HUDEP-2 (cell line): ENCODE data around the gene RABGGTB.
"Not testable (repeated sequence)": the region's sequence is repeated elsewhere in the genome, so short reads cannot be mapped to it uniquely, and the experiment has no call there.

Source experiments
- DNase-seq, 76 experiments: peaks; one replicate each; lab custom pipeline; 2025; ENCODE audit not compliant: unreplicated experiment in 76 of 76; lab: John Stamatoyannopoulos, UW

Gene RABGGTB

GRCh38 chr1:75794382-75794781 is 8.3 kb downstream of the RABGGTB start:
- no peak for DNase-seq

GRCh38 chr1:75795703-75796193 is 9.7 kb downstream of the RABGGTB start:
- DNase-seq, result no peak

GRCh38 chr1:75796376-75797272 is 10.6 kb downstream of the RABGGTB start, which contains the start of gene MSH4:
MSH4 (plus strand) TSS chr1:75796882; CDS start chr1:75796986, 104 bp downstream.
- peak in 21 of 76 experiments; percentile 2 to 58 (median 31) for DNase-seq

- DNase-seq, result peak in 9 of 76 experiments; percentile 3 to 55 (median 20)
These were observed 11.2 kb downstream of the RABGGTB start for GRCh38 chr1:75797273-75797588.

DNA sequence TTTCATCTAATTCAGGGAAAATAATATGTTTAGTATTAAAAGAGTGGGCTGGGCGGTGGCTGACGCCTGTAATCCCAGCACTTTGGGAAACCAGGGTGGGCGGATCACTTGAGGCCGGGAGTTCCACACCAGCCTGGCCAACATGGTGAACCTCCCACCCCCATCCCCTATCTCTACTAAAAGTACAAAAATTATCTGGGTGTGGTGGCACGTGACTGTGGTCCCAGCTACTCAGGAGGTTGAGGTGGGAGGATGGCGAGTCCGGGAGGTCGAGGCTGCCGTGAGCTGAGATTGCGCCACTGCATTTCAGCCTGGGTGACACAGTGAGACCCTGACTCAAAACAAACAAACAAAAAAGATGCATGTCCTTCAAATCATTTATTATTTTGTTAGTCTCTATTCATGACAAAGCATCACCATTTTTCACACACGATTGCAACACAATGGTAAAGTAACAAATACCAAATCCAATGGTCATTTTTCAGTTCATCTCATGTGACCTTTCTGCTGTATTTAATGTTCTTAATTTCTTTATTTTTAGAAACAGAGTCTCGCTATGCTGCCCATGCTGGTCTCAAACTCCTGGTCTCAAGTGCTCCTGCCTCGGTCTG is 11.7 kb downstream of the RABGGTB start:
- peak in 2 of 76 experiments; percentile 10 to 32 for DNase-seq

DNA sequence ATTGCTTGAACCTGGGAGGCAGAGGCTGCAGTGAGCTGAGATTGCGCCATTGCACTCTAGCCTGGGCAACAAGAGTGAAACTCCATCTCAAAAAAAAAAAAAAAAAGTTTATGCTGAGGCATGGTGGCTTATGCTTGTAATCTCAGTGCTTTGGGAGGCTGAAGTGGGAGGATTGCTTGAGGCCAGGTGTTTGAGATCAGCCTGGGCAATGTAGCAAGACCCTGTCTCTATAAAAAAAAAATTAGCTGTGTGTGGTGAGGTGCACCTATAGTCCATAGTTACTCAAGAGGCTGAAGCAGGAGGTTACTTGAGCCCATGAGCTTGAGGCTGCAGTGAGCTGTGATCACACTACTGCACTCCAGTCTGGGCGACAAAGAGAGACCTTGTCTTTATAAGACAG is 15.4 kb downstream of the RABGGTB start:
- DNase-seq, result not testable (repeated sequence)

GRCh38 chr1:75808921-75809320 is 22.9 kb downstream of the RABGGTB start:
- no peak for DNase-seq

DNA sequence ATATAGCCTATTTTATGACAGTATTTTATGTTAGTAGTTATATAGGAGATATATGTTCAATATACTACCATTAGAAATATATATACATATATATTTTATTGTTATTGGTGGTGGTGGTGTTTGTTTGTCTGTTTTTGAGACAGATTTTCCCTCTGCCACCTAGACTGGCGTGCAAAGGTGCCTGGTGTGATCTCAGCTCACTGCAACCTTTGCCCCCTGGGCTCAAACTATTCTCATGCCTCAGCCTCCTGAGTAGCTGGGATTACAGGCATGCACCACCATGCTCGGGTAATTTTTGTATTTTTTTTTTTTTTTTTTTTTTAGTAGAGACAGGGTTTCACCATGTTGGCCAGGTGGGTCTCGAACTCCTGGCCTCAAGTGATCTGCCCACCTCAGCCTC is 24.1 kb downstream of the RABGGTB start:
- DNase-seq, result not testable (repeated sequence)

DNA sequence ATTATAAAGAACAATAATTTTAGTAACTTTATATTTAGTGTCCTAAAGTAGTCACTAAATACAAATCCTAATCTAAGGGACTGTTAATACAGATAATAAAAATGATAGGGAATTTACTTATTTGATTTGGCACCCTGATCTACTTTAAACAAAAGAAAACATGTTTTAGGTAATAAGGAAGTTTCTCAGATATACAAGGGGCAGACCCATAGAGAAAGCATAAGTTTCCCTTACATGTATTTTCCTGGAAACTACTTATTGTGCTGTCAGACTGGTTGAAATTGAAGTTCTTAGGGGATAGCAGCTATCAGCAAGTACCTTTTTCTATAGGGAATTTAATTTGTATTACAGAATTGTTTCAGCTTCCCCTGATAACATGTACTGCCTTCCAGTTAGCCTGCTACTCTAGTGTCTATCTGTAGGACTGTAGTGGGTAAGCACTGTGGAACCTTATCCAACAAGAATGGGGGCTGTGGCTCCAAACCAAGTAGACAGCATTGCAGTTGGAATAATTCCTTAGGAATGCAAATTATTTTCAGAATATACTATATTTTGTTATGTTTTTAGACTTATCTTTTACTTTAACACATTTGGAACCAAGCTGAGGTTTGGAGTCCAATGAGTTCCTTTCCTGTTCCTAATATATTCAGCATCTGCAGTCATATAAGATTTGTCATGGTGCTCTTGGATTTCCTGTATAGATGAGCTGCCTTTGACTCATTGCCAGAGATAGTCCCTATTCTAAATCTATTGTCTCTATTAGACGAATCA is 25.3 kb downstream of the RABGGTB start:
- no peak for DNase-seq

DNA sequence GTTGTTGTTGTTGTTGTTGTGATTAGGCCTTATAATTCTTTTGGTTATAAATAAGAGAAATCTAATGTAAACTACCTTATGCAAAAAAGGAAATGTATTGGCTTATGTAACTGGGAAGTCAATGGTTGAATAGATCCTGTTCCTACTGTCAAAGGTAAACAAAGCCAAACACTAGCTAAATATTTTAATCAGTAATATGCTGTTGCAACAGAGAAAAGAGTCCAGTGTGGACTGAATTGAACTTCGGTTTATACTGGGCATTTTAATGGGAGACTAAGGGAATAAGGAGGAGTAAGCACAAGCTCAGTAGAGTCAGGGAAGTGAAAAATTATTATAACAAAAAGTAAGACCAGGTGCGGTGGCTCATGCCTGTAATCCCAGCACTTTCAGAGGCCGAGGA is 26.0 kb downstream of the RABGGTB start:
- DNase-seq, result no peak

DNA sequence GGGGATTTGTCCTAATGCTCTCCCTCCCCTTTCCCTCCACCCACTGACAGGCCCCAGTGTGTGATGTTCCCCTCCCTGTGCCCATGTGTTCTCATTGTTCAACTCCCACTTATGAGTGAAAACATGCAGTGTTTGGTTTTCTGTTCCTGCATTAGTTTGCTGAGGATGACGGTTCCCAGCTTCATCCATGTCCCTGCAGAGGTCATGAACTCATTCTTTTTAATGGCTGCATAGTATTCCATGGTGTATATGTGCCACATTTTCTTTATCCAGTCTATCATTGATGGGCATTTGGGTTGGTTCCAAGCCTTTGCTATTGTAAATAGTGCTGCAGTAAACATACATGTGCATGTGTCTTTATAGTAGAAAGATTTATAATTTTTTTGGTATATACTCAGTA is 37.5 kb downstream of the RABGGTB start:
- DNase-seq, result not testable (repeated sequence)

DNA sequence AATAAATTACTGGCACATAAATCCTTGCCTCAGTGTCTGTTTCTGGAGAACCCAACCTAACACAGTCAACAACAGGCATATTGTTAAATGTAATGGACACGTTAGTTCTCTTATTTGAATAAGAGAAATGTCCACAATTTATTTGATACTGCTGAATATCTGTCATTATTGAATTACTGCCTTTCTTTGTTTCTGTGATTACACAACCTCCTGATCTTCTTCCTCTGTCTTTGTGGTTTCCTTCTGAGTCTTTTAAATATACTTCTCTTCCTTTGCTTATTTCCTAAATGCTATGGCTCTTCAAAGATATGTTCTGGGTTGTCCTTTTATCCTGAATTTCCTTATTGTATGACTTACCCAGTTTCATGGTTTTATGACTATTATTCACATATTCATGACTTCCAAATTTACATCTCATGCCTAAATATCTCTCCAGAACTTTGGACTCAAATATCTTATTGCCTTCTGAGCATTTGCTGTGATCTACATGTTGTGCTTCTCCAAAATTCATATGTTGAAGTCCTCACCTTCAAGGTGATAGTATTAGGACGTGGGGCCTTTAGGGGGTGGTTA is 50.6 kb downstream of the RABGGTB start:
- DNase-seq, result no peak

DNA sequence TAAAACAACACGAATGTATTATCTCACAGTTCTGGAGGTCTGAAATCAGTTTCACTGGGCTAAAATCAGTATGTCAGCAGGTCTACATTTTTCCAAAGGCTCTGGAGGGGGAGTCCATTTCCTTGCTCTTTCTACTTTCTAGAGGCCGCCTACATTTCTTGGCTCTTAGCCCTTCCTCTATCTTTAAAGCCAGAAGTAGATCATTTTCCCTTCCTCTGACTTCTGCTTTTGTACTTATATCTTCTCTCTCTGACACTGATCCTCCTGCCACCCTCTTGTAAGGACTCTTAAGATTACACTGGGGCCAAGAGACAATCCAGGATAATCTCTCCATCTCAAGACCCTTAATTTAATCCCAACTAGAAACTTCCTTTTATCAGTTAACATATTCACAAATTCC is 52.0 kb downstream of the RABGGTB start:
- peak in 5 of 76 experiments; percentile 2 to 21 (median 9) for DNase-seq

DNA sequence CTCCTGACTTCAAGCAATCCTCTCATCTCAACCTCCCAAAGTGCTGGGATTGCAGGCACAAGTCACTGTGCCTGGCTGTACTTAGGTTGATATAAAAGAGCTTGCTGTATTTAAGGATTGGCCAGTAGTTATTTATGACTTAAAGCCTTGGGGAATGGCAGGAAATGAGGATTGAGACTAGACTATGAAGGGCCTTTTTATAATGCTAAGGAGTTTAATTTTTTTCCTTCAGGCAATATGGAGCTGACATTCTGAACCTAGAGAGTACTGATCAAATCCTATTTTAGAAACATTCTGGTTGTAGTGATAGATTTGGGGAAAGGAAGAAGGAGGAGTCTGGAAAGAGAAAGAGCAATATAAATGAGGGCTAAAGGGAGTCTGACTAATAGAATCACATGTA is 55.4 kb downstream of the RABGGTB start:
- no peak for DNase-seq
